AG08395 (cell line): ENCODE measurements around the gene UBE2I.

Experiments
- DNase-seq: peaks from one replicate; pipeline ENCODE4 v3.0.0; 2012; ENCODE audit warnings: mixed read lengths, low spot score

UBE2I gene

DNA sequence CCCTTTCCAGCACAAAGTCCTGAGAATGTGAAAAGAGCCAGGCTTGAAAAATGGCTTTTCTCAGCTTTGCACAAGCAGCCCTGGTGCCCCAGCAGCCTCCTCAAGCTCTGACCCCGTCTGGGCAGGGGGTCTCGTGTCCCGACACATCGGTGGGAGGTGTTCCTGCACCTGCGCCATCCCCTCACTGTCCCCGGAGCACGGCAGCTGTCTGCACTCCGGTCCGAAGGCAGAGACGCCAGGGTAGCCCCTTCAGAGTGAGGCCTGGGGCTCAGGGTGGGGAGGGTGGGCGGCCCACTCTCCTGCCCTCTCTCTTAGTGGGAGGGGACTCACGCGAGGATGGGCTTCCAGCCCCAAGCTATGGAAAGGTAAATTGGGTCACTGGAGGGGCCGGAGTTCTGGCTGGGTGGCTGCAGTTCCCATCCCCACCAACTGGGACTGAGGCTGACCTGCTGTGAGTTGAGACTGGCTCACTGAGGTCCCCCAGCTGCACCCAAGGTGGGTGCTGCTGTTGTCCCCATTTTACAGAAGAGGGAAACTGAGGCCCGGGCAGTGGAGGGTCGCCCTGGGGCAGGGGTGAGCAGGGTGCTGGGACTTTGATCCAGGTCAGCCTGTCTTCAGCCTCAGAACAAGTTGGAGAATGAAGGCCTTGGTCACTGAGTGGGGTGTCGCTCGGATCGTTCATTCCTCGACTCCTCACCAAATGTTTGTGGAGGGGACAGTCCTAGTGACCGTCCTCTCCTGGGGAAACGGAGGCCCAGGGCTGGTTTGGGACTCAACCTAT lies 21.7 kb downstream of the UBE2I start:
- DNase-seq = no peak

DNA sequence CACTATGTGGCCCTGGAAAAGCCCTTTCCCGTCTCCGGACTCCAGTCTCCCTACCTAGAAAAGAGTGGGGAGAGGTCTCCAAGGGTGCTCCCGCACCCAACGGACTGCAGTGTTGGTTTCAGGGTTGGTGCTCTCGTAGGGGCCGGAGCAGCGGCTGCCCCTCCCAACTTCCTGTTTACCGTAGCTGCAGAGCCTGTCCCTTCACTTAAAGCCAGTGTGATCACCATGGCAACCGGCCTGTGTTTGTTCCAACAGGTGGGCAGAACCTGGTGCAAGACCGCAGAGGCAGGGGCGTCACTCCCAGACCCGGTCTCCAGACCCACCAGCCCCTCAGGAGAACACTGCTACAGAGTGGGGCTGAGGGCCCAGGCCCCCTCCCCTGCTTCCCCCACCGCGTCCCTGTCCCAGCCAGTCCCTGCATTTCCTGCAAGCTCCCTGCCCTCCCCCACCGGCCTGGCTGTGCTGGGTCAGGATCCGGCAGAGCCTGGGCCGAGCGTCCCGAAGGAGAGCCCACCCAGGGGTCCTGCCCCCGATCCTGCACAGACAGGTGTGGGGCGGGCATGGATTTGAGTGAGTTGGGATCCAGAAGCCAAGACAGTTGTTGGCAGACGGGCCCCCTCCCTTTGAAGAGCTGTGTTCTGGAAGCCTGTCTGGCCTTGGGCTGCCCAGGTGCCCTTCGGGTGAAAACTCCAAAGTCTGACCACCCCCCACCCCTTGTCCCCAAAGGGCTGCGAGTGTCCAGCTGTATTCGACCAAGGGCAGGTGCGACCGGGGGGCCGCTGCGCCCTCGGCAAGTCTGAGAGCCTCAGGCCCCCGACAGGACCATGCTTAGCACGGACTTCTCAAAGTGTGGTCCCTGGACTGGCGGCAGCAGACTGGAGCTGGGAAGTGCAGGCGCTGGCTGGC lies 22.5 kb downstream of the UBE2I start:
- DNase-seq = peak; percentile 56

DNA sequence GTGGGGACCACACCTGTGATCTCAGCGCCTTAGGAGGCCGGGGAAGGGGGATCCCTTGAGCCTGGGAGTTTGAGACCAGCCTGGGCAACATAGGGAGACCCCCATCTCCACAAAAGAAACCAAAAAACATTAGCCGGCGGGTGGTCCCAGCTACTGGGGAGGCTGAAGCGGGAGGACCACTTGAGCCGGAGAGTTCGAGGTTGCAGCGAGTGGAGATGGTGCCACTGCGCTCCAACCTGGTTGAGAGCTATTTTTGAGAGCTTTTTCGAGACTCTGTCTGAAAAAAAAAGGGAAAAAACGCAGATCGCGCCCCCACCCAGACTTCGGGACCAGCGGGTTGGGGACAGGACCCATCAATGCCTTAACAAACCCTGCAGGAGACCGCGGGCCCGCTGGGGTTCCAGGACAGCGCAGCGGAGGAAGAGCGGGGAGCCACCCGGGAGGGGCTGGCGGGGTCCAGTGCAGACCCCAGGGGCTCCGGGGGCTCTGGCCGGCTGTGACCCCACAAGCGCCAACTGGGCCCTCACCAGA lies 23.2 kb downstream of the UBE2I start:
- DNase-seq = no peak

DNA sequence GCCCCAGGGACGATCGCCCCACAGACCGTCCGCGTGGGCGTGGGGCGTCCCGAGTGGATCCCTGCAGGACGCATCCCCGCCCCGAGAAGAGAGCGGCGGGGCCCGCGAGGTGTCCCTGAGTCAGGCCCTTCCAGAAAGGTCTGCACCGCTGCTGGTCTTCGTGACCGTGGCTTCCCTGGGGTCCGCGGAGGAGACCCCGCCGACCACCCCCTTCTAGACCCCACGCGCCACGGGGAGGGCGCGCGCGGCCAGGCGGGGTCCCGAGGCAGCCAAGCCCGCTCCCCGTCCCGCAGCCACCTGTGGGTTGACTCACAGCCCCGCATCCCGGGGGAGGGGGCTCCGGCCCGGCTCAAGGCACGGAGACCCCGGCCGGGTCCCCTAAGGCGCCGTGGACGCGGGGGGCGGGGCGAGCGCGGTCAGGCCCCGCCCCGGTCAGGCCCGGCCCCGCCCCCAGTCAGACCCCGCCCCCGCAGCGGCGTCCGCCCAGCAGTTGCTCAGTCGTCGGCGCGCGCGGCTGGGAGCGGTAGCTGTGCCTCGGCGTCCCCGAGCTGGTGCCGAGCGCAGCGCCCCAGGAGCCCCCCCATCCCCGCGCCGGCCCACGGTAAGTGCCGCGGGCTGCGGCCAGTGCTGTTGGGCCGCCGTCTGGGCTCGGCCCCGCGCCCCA lies 23.8 kb downstream of the UBE2I start, which contains the start of gene BAIAP3:
Gene BAIAP3 (plus strand): TSS at position 497 of the 664 bp plus-strand sequence. CDS start 4,905 bp downstream, outside the sequence.
- DNase-seq = peak; percentile 72

DNA sequence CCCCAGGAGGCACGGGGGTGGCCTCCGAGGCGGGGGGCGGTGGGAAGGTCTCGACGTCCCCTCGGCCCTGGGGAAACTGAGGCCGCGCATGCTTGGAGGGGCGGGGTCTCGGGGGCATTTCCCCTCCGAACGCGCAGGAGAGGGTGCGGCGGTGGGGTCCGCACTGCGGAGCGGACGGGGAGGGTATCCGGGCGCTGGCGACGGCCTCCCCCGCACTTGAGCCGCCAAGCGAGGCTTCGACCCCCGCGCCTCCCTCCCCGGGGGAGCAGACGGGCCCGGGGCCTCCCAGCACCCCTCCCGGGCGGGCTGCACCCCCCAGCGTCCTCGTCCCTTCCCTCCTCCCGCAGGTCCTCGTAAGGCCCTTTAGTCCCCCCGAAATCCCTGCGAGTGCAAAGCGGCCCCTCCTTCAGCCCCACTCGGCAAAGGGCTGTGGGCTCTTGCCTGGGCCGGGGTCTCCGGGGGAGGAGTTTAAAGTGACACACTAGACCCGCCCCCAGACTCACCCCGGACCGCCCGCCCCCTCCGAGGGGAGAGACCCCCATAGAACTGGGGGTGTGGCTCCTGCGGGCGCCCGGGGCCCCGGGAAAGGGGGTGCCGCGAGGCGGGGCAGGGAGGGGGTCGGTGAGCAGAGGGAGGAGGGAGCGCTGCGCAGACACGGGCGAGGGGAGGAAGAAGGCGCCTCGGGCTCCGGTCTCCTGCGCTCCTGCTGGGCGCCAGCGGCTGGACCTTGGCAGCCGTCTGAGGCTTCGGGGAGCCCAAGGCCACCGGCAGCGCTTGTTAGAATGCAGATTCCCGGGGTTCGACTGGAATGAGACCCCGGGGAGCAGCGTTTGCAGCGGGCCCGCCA lies 24.6 kb downstream of the UBE2I start:
- no peak for DNase-seq

DNA sequence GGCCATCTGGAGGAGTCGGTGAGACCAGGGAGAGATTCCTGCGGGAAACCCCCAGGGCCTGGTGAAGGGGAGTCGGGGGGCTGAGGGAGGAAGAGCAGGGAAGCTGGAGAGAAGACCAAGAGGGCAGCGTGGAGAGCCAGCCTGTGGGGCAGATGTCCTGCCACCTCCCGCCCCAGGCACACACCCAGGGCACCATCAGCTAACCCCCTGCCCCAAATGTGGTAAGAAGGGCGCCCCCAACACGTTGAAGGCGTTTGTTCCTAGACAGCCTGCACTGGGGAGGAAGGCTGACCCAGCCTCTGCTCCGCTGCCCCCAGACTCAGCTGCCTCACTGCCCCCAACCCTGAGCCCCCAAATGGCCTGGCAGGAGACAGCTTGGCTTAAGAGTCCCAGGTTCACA lies 25.3 kb downstream of the UBE2I start:
- no peak for DNase-seq

DNA sequence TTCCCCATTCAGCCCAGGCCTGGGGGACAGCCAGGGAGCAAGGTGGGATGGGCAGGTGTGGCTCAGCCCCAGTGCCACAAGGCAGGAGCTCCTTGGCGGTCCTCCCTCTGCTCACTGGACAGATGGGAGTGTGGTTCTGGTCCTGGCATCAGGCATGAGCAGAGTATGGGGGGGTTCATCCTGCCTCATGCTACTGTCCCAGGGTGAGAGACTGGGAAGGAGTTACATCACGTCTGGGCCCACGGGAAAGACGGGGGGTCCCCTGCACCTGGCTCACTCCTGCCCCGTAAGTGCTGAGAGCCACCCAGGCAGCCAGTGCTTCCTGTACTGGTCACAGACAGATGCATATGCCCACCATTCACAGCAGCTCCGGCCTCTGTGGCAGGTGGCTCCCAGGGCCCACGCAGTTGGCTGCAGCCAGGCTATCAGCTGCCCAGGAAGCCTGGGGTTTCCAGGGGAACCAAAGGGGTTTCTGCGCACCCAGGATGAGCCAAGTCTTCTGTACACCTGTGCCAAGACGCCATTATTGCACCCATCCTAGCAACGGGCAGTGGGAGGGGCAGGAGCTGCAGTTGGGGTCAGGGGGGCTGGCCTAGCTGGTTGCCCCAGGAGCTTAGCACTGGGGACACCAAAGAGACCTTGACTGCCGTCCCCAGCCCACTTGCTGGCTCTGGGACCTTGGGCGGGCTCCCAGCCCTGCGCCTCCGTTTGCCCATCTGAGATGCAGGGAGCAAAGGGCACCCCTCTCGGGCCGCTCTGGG lies 26.0 kb downstream of the UBE2I start:
- no peak for DNase-seq

DNA sequence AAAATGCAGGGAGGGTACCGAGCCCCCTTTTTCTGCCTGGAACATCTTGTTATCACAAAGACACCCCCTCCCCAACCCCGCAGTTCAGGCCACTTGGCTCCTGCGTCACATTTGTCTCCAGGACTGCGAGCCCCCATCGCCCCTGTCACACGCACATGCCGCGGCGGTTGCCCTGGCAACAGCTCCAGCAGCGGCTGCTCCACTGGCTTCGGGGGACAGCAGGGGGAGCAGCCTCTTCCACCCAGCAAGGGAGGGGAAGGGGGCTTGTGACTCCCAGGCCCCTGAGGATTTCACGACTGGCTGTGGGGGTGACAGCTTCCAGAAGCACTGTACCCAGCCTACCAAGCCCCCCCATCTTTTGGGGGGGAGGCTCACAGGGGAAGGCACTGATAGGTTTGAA lies 26.6 kb downstream of the UBE2I start:
- DNase-seq = no peak

DNA sequence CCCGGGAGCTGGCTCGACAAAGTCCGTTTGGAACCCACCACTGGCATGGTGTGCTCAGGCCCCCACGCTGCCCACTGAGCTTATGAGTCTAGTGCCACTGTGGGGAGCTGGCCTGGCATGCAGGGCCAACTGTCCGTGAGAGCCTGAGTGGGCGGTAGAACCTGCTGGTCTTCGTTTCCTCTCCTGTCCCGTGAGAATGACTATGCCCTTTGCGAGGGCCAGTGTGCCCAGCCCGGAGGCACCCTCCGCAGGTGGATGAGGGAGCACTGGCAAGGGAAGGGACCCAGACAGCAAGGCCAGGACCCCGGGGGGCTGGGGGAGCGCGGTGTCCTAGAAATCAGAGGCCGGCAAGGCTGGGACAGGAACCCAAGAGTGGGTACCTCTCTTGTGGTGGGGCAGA lies 27.2 kb downstream of the UBE2I start:
- no peak for DNase-seq

DNA sequence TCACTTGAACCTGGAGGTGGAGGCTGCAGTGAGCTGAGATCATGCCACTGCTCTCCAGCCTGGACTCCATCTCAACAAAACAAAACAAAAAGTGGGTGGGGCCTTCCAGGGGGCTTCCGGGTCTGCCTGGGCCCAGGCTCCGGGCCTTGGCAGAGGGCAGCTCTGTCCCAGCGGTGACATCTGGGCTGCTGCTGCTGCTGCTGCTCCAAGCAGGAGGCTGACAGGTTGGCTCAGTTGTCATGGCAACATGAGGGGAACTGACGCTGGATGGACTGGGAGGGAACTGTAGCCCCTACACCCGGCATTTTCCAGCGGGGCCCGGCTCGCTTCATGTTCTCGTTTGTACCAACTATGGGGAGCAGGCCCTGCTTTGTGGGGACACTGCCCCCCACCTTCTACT lies 28.1 kb downstream of the UBE2I start:
- no peak for DNase-seq

DNA sequence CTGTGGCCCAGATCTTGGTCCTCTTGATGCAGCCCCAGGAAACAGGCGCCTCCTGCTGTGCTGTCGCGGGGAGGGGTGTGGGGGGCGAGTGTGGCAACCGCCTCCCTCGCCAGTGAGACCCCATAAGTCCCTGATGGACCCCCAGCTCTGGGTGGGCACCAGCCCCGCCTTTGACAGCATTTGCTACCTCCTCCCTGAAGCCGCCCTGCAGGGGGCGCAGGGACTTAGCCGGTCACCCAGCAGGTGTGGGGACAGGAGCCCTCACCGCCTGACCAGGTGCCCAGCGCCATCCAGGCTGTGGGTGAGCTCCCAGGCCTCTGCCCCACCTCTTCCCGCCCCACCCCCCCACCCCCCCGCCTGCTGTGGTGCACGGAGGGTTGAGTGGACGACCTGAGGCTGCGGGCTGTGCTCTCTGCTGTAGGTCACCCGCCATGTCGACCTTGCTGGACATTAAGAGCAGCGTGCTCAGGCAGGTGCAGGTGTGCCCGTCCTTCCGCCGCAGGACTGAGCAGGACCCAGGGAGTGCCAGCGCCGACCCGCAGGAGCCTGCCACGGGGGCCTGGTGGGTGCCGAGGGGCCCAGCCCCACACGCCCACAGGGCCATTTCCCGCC lies 28.8 kb downstream of the UBE2I start:
- no peak for DNase-seq

DNA sequence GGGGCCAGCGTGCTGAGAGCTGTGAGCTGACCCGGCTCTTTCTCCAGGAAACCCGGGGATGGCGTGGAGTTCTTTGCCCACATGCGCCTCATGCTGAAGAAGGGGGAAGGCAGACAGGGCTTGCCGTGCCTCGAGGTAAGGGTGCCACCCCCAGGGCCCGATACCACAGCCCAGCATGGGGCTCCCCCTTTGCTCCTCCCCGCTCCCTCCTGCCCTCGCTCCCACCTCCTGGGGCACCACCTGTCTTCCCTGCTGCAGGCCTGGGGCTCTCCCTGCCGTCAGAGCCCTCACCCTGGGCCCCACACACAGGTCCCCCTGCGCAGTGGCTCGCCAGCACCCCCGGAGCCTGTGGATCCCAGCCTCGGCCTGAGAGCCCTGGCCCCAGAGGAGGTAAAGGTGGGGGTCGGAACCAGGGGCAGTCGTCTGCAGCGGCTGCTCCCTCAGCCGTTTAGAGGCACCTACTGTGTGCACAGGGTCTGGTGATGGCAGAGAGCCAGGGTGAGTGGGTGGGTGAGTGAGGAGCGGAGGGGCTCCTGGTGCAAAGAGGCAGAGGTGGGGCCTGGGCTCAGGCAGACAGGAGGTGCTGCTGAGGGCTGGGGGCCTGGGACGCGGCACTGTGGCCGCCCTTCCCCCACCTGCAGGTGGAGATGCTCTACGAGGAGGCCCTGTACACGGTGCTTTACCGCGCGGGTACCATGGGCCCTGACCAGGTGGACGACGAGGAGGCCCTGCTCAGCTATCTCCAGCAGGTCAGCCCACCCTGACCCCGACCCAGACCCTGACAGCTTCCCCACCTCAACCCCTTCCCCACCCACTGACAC lies 29.6 kb downstream of the UBE2I start:
- DNase-seq = no peak

DNA sequence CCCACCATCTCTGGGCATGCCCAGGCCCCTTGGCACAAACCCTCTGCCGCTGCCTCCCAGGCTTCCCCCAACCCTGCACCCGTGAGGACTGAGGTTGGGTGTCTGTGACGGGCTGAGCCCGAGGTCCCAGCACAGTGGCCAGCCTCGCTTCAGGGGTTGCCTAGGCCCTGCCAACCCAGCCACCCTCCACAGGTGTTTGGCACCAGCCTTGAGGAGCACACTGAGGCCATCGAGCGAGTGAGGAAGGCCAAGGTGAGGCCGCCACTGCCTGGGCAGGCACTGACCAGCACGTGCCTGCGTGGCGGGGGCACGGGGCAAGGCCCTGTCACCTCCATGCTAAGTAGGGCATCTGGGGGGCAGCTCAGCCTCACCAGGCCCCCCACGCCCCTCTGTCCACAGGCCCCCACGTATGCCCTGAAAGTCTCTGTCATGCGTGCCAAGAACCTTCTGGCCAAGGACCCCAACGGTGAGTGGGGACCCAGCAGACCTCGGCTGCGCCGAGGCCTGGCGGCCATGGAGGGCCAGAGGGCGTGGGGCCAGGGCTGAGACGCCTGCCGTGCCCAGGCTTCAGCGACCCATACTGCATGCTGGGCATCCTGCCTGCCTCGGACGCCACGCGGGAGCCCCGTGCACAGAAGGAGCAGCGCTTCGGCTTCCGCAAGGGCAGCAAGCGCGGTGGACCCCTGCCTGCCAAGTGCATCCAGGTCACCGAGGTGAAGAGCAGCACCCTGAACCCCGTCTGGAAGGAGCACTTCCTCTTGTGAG lies 31.5 kb downstream of the UBE2I start:
- no peak for DNase-seq

DNA sequence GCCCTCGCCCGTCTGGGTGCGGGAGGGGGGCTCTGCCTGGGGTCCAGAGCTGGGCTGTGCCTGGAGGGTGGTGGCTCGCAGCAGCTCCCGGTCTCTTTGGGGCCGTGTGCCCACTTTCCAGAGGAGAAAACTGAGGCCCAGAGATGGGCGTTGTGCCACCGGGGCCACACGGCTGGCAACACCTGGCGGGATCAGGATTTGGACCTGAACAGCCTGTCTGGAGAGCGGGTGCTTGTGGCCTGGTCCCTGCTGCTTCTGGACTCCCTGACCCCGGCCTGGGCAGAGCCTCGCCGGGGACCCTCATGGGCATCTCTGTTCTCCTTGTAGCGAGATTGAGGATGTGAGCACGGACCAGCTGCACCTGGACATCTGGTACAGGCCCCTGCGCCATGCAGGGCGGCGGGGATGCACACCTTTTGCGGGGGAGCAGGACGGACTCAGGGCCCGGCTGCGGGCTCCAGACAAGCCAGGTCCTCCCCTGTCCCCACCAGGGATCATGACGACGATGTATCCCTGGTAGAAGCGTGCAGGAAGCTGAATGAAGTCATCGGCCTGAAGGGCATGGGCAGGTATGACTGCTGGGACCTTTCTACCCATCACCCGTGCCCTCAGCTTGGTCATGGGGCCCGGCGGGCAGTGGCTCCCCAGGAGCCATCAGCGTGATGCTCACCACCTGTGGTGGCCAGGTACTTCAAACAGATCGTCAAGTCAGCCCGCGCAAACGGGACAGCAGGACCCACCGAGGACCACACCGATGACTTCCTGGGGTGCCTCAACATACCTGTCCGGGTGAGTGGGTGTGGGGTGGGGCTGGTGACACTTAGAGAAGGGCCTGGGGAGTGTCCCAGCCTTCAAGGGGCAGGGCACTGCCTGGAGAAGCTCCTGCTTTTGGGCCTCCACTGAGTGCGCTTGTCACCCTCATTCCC lies 32.3 kb downstream of the UBE2I start:
- DNase-seq = no peak

DNA sequence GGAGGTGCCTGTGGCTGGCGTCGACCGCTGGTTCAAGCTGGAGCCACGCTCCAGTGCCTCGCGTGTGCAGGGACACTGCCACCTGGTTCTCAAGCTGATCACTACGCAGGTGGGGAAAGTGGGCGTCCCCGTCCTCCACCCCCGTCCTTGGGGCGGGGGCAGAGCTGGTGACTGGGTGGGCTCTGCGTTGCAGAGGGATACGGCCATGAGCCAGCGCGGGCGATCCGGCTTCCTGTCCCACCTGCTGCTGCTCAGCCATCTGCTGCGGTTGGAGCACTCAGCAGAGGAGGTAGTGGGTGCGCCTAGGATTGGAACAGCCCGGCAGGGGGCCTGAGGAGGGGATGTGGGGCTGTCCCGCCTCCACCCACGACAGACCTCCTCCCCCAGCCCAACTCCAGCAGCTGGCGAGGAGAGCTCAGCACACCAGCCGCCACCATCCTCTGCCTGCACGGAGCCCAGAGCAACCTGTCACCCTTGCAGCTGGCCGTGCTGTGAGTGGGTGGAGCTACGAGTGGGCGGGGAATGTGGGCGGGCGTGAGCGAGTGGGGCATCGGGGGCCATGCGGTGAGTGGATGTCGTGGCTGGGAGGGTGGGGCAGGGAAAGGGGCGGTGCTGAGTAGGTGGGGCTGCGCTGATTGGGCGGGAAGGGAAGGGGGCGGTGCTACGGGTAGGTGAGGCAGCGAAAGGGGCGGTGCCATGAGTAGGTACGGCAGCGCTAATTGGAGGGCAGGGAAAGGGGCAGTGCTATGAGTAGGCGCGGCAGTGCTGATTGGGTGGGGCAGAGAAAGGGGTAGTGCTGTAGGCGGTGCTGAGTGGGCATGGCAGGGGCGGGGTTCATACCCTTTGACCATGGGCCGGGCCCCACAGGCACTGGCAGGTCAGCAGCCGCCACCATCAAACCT lies 33.3 kb downstream of the UBE2I start:
- DNase-seq = peak; percentile 91
